Astrocyte of the spinal cord (primary cell): Measurements from ENCODE around the gene PIPOX.

Source experiments
- DNase-seq: peaks from one replicate; pipeline ENCODE4 v3.0.0; 2011; ENCODE audit warnings: low read depth, low spot score
- H3K4me3 ChIP-seq: 2 replicates; pipeline ENCODE4 v1.5.1; 2011; ENCODE audit warnings: low read depth, mild to moderate bottlenecking, low read length, moderate library complexity
- CTCF ChIP-seq: IDR thresholded peaks from 2 replicates; pipeline ENCODE4 v1.5.1; 2012; ENCODE audit warnings: low read depth, mild to moderate bottlenecking, low read length, inconsistent platforms
- in situ Hi-C: cut with HindIII; loops from 2 replicates; pipeline ENCODE4 v1.10.0; 2017; ENCODE audit warnings: low sequenced_read_pairs

The PIPOX gene

GRCh38 chr17:29045026-29045425 is 2.1 kb downstream of the PIPOX start:
- no peak overlapping the region for H3K4me3 ChIP-seq
- in situ Hi-C loops = no loop called here
- no peak for DNase-seq
- no peak for TF ChIP-seq CTCF

- TF ChIP-seq CTCF = no peak
- in situ Hi-C loops = no loop called here
- DNase-seq = no peak
- H3K4me3 ChIP-seq = no peak overlapping the region
Measured at GRCh38 chr17:29045734-29046472, 3.0 kb downstream of the PIPOX start.

- no peak for DNase-seq
- no peak for TF ChIP-seq CTCF
- in situ Hi-C loops = no loop called here
- H3K4me3 ChIP-seq = no peak overlapping the region
Measured at GRCh38 chr17:29046473-29046839, 3.5 kb downstream of the PIPOX start.

GRCh38 chr17:29048440-29049368 is 5.8 kb downstream of the PIPOX start:
- H3K4me3 ChIP-seq = no peak overlapping the region
- no peak for TF ChIP-seq CTCF
- in situ Hi-C loops = no loop called here
- DNase-seq = peak; percentile 29

GRCh38 chr17:29049541-29050145 is 6.7 kb downstream of the PIPOX start:
- DNase-seq = no peak
- in situ Hi-C loops = no loop called here
- no peak overlapping the region for H3K4me3 ChIP-seq
- TF ChIP-seq CTCF = no peak

GRCh38 chr17:29050176-29050575 is 7.2 kb downstream of the PIPOX start:
- in situ Hi-C loops = no loop called here
- no peak for DNase-seq

More at GRCh38 chr17:29050176-29050575, 7.2 kb downstream of the PIPOX start:
- H3K4me3 ChIP-seq = no peak overlapping the region
- TF ChIP-seq CTCF = no peak
